Neuronal stem cell (in vitro differentiated cells): Measurements from ENCODE around the gene CYSTM1.
A peak's percentile ranks its signal among the peaks of the same experiment; 100 is the strongest.

Experiments
- DNase-seq: peaks from one replicate; pipeline ENCODE4 v3.0.0-alpha.2; 2013; ENCODE audit warnings: low spot score
- H2AFZ ChIP-seq: one replicate; pipeline ENCODE4 v1.6.1; 2013; ENCODE audit warnings: mild to moderate bottlenecking, low read length, inconsistent platforms
- H2AK5ac ChIP-seq: 2 replicates; pipeline ENCODE4 v1.6.1; 2013; ENCODE audit warnings: low read depth, mild to moderate bottlenecking, inconsistent platforms, low read length, moderate library complexity, mixed read lengths
- H2BK120ac ChIP-seq: 2 replicates; pipeline ENCODE4 v1.6.1; 2013; ENCODE audit warnings: low read depth, mild to moderate bottlenecking, inconsistent platforms, low read length, moderate library complexity, mixed read lengths
- H2BK12ac ChIP-seq: one replicate; pipeline ENCODE4 v1.6.1; 2013; ENCODE audit warnings: low read length, inconsistent platforms
- H2BK15ac ChIP-seq: 2 replicates; pipeline ENCODE4 v1.6.1; 2013; ENCODE audit warnings: mild to moderate bottlenecking, low read length, inconsistent platforms, mixed read lengths
- H2BK5ac ChIP-seq: one replicate; pipeline ENCODE4 v1.6.1; 2013; ENCODE audit warnings: inconsistent platforms, mild to moderate bottlenecking, low read length, moderate library complexity
- H3K14ac ChIP-seq: one replicate; pipeline ENCODE4 v1.6.1; 2013; ENCODE audit warnings: low read length, inconsistent platforms
- H3K18ac ChIP-seq: 2 replicates; pipeline ENCODE4 v1.6.1; 2013; ENCODE audit warnings: low read length, inconsistent platforms
- H3K23ac ChIP-seq: 2 replicates; pipeline ENCODE4 v1.6.1; 2013; ENCODE audit warnings: low read depth, mild to moderate bottlenecking, mixed read lengths, low read length, inconsistent platforms; ENCODE audit not compliant: poor library complexity
- H3K27ac ChIP-seq: replicated peaks from 3 replicates; pipeline ENCODE4 v1.5.1; 2013; ENCODE audit warnings: low read length, inconsistent platforms
- H3K27me3 ChIP-seq, 3 experiments: 2 replicates each; pipeline ENCODE4 v1.6.1; 2013; ENCODE audit warnings: low read length in 3 of 3, mild to moderate bottlenecking in 2 of 3, inconsistent platforms in 1 of 3, low read depth in 1 of 3, mixed read lengths in 1 of 3, moderate library complexity in 1 of 3; ENCODE audit not compliant: control insufficient read depth in 3 of 3, insufficient read depth in 3 of 3
- H3K36me3 ChIP-seq, 2 donors: replicated peaks in 1 of 2; 2 replicates each; pipeline ENCODE4 v1.6.1; 2013; ENCODE audit warnings: low read length in 2 of 2; ENCODE audit not compliant: control insufficient read depth in 2 of 2, insufficient read depth in 2 of 2
- H3K4ac ChIP-seq: 2 replicates; pipeline ENCODE4 v1.6.1; 2013; ENCODE audit warnings: inconsistent platforms, mild to moderate bottlenecking, low read length, moderate library complexity
- H3K4me1 ChIP-seq, 2 donors: 1 replicate in 1 of 2; 2 replicates in 1 of 2; pipeline ENCODE4 v1.6.1; 2013; ENCODE audit warnings: low read length in 2 of 2, low read depth in 1 of 2; ENCODE audit not compliant: control insufficient read depth in 2 of 2, insufficient read depth in 1 of 2
- H3K4me2 ChIP-seq: one replicate; pipeline ENCODE4 v1.6.1; 2013; ENCODE audit warnings: mild to moderate bottlenecking, low read length, inconsistent platforms; ENCODE audit not compliant: insufficient read depth, poor library complexity, severe bottlenecking
- H3K4me3 ChIP-seq, 2 donors: 2 replicates each; pipeline ENCODE4 v1.5.1; 2013; ENCODE audit warnings: low read length in 2 of 2, mild to moderate bottlenecking in 2 of 2, inconsistent platforms in 1 of 2, moderate library complexity in 1 of 2
- H3K79me1 ChIP-seq: one replicate; pipeline ENCODE4 v1.6.1; 2013; ENCODE audit warnings: low read depth, mild to moderate bottlenecking, inconsistent platforms, low read length, moderate library complexity
- H3K9ac ChIP-seq: one replicate; pipeline ENCODE4 v1.6.1; 2013; ENCODE audit warnings: mild to moderate bottlenecking, low read depth, low read length, inconsistent platforms; ENCODE audit not compliant: poor library complexity
- H3K9me3 ChIP-seq, 2 donors: replicated peaks in 1 of 2; 2 replicates each; pipeline versions ENCODE3 to v1.6.1; 2013; ENCODE audit warnings: low read length in 2 of 2, mild to moderate bottlenecking in 2 of 2, inconsistent platforms in 1 of 2, low read depth in 1 of 2, mixed read lengths in 1 of 2, moderate library complexity in 1 of 2; ENCODE audit not compliant: control insufficient read depth in 2 of 2, insufficient read depth in 1 of 2
- H4K8ac ChIP-seq: one replicate; pipeline ENCODE4 v1.6.1; 2013; ENCODE audit warnings: low read depth, mild to moderate bottlenecking, inconsistent platforms, low read length, moderate library complexity
- H4K91ac ChIP-seq: one replicate; pipeline ENCODE4 v1.6.1; 2013; ENCODE audit warnings: low read length, low read depth, mild to moderate bottlenecking, inconsistent platforms; ENCODE audit not compliant: poor library complexity
- WGBS, 2 donors: extraction: QIAGEN DNeasy Blood & Tissue Kit; methylation state at CpG; one replicate each; pipeline ENCODE4 v1.1.7; 2013; ENCODE audit warnings: missing lambda C conversion rate in 2 of 2, mixed read lengths in 1 of 2; ENCODE audit not compliant: insufficient read length in 2 of 2, insufficient replicate concordance in 1 of 2; ENCODE audit errors: extremely low coverage in 2 of 2; 5-methylcytosine and 5-hydroxymethylcytosine counted together

The CYSTM1 gene

DNA sequence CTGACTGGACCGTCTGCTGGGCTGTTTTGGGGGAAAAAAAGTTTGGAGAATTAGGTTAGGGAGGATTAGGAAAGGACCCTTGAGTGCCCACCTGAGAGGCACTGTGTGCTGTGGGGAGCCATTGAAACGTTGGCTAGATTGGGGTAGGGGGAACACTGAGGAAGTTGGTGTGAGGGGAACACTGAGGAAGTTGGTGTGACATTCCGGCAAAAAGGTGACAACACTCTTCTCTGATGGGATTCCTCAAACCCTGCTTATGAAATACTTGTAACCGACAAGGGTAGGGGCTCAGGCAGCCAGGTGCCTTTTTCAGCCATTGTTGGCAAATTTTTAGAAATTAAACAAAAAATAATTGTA, 1.0 kb downstream of the CYSTM1 start:
- Histone ChIP-seq H4K8ac (no peak overlapping the region), H3K79me1 (no peaks in the 10 kb centered on the region), H3K4ac (no peak overlapping the region), H2BK5ac (no peak overlapping the region), H3K9ac (peak overlapping the region; percentile 79), H3K14ac (no peak overlapping the region), H2AFZ (peak overlapping the region; percentile 93), H3K4me1 (peaks cover 9 to 13% of the 10 kb centered on the region in 2 donors), H3K18ac (no peak overlapping the region), H3K27ac (peak overlapping the region; percentile 86), H3K4me2 (peak overlapping the region; percentile 96), H2BK15ac (no peak overlapping the region), H3K4me3 (peak overlapping the region; percentile 91 to 99), H3K27me3 (no peaks in the 10 kb centered on the region), H2BK120ac (no peak overlapping the region), H3K23ac (no peak overlapping the region), H2BK12ac (no peak overlapping the region), H2AK5ac (no peak overlapping the region), H3K9me3 (no peaks in the 10 kb centered on the region), H3K36me3 (no peaks in the 10 kb centered on the region), H4K91ac (no peak overlapping the region)
- no CpG with 5 or more reads among the region's 4 CpGs for WGBS, 2 donors
- no peak for DNase-seq

DNA sequence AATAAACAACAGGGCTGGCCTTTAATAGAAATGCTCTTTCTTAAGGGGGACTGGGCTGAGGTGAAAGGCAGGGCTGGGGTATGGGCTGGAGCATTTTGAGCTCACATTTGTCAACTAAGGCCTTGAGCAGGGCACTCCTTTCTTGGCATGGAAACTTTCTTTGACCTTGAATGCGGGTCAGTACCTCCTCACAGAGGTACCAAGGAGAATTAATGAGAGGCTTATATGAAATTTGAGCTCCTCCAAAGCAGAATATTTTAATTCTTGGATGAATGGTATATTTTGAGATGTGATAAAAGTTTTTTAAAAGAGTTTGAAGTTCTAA, 3.1 kb downstream of the CYSTM1 start:
- H3K18ac ChIP-seq, result no peak overlapping the region
- no peak overlapping the region for H3K23ac ChIP-seq
- H4K91ac ChIP-seq, result no peak overlapping the region
- WGBS, 2 donors, result no CpG with 5 or more reads among the region's 1 CpG
- peaks cover 14 to 21% of the 10 kb centered on the region in 2 donors for H3K4me1 ChIP-seq
- no peak overlapping the region for H2BK15ac ChIP-seq
- H3K9me3 ChIP-seq, result no peaks in the 10 kb centered on the region
- no peaks in the 10 kb centered on the region for H3K36me3 ChIP-seq
- H2BK5ac ChIP-seq, result no peak overlapping the region
- H3K27ac ChIP-seq, result no peak overlapping the region
- H3K9ac ChIP-seq, result no peak overlapping the region
- DNase-seq, result no peak
- no peaks in the 10 kb centered on the region for H3K79me1 ChIP-seq
- no peak overlapping the region for H3K14ac ChIP-seq
- no peak overlapping the region for H3K4ac ChIP-seq
- no peak overlapping the region for H3K4me3 ChIP-seq
- H4K8ac ChIP-seq, result no peak overlapping the region
- no peak overlapping the region for H2AK5ac ChIP-seq
- no peak overlapping the region for H2BK120ac ChIP-seq
- H3K4me2 ChIP-seq, result no peak overlapping the region
- no peak overlapping the region for H2AFZ ChIP-seq
- no peak overlapping the region for H2BK12ac ChIP-seq
- no peaks in the 10 kb centered on the region for H3K27me3 ChIP-seq

- no peak overlapping the region for H2BK12ac ChIP-seq
- DNase-seq, result no peak
- H3K18ac ChIP-seq, result no peak overlapping the region
- no peak overlapping the region for H2AFZ ChIP-seq
- H3K4me2 ChIP-seq, result no peak overlapping the region
- no peak overlapping the region for H4K91ac ChIP-seq
- peaks cover 19 to 21% of the 10 kb centered on the region in 2 donors for H3K4me1 ChIP-seq
- H2AK5ac ChIP-seq, result no peak overlapping the region
- no peak overlapping the region for H3K14ac ChIP-seq
- no peak overlapping the region for H3K27ac ChIP-seq
- no peak overlapping the region for H2BK120ac ChIP-seq
- H2BK5ac ChIP-seq, result no peak overlapping the region
- no peaks in the 10 kb centered on the region for H3K9me3 ChIP-seq
- peaks cover 4% of the 10 kb centered on the region for H3K79me1 ChIP-seq
- H3K27me3 ChIP-seq, result no peaks in the 10 kb centered on the region
- WGBS, 2 donors, result no CpG with 5 or more reads among the region's 6 CpGs
- no peak overlapping the region for H3K9ac ChIP-seq
- H2BK15ac ChIP-seq, result no peak overlapping the region
- no peak overlapping the region for H4K8ac ChIP-seq
- H3K4me3 ChIP-seq, result no peak overlapping the region
- H3K23ac ChIP-seq, result no peak overlapping the region
- no peaks in the 10 kb centered on the region for H3K36me3 ChIP-seq
- H3K4ac ChIP-seq, result no peak overlapping the region
Measured at GRCh38 chr5:140178482-140179116, 3.6 kb downstream of the CYSTM1 start.

DNA sequence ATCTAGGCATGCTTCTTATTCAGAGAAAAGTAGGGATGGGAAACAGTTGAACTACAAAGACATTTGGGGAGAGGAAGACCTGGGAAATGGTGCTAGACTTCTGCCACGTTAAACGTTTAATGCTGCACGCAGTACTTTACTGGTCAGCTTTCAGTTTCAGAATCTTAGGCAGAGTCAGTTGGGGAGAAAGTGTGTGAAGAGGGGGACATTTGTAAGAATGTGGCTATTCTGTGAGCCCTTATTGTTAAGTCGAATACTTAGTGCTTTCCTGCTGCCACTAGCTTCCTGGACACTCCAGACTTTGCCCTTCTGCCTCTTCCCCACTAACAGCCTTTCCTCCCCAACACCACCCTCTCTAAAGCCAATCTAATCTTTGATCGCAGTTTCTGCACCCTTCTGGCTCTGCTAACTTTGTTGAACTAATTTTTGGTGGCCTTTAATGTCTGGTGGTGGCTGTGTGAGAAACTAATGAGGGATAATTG, 6.1 kb downstream of the CYSTM1 start:
- Histone ChIP-seq H3K79me1 (peaks cover 4% of the 10 kb centered on the region), H3K27me3 (no peaks in the 10 kb centered on the region), H2AK5ac (no peak overlapping the region), H3K4me2 (no peak overlapping the region), H2BK5ac (no peak overlapping the region), H3K9ac (no peak overlapping the region), H3K36me3 (no peaks in the 10 kb centered on the region), H3K14ac (no peak overlapping the region), H2AFZ (no peak overlapping the region), H4K8ac (no peak overlapping the region), H3K9me3 (no peaks in the 10 kb centered on the region), H4K91ac (no peak overlapping the region), H3K4ac (no peak overlapping the region), H2BK120ac (no peak overlapping the region), H3K23ac (no peak overlapping the region), H2BK12ac (no peak overlapping the region), H2BK15ac (no peak overlapping the region), H3K4me1 (peaks cover 16 to 17% of the 10 kb centered on the region in 2 donors), H3K4me3 (no peak overlapping the region), H3K27ac (no peak overlapping the region), H3K18ac (no peak overlapping the region)
- no peak for DNase-seq
- no CpG with 5 or more reads among the region's 5 CpGs for WGBS, 2 donors
